Type B pancreatic cell (in vitro differentiated cells): ENCODE measurements around the gene CERS6. TPM values are rescaled to one million over a fixed set of nuclear protein-coding genes. Genes with fewer than 3 reads are reported as not detected.

Experiments used
- DNase-seq: peaks from one replicate; pipeline ENCODE4 v3.0.0; 2021; ENCODE audit warnings: mixed read lengths; ENCODE audit not compliant: unreplicated experiment; ENCODE audit errors: extremely low spot score
- H3K27ac Mint-ChIP-seq: 2 replicates; pipeline ENCODE4 v1.8.0; 2021; ENCODE audit warnings: mild to moderate bottlenecking, mixed read lengths
- H3K27me3 Mint-ChIP-seq: 2 replicates; pipeline ENCODE4 v1.8.0; 2021; ENCODE audit warnings: mixed read lengths
- H3K36me3 Mint-ChIP-seq: 2 replicates; pipeline ENCODE4 v1.8.0; 2021; ENCODE audit warnings: mixed read lengths
- H3K4me1 Mint-ChIP-seq: one replicate; pipeline ENCODE4 v1.8.0; 2021; ENCODE audit warnings: mixed read lengths; ENCODE audit not compliant: unreplicated experiment
- H3K4me3 Mint-ChIP-seq: 2 replicates; pipeline ENCODE4 v1.8.0; 2021; ENCODE audit warnings: mild to moderate bottlenecking, mixed read lengths
- H3K9me3 Mint-ChIP-seq: 2 replicates; pipeline ENCODE4 v1.8.0; 2021; ENCODE audit warnings: mixed read lengths
- total RNA-seq: library from RNA; stranded (reverse); gene quantifications from 2 replicates; pipeline ENCODE4 v1.2.1, GENCODE V29; 2021; ENCODE audit warnings: low replicate concordance
- TF ChIP-seq, protein P1 (sequence below): fragments of 200-600 bp; sonication (generic); conservative IDR thresholded peaks from 2 replicates; pipeline ENCODE4 v1.5.0; 2021; ENCODE audit warnings: antibody characterized with exemption, mild to moderate bottlenecking

The CERS6 gene
- total RNA-seq, 1 donor from 2014 or later = 43.0 TPM

DNA sequence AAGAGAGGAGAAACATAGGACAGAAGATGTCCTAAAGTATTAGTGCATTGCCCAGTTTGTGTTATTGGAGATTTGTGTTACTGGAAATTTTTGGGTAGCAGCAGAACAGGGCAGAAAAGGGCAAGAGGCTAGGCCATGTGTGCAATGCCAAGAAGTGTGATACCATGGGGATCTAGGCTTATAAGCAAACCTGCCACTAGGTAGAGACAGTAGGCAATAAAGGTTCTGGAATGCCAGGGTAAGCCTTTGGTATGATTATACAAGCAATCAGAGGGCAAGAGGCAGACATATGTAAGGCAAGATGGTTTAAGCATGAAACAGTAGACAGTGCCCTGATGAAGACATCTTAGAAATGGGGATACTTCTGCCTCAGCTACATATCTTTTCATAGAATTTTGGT, 12.3 kb upstream of the CERS6 start:
- H3K36me3 Mint-ChIP-seq = peaks cover 4% of the 10 kb centered on the region
- H3K4me3 Mint-ChIP-seq = no peak overlapping the region
- H3K27ac Mint-ChIP-seq = no peak overlapping the region

GRCh38 chr2:168445960-168446359, 10.1 kb upstream of the CERS6 start:
- H3K27ac Mint-ChIP-seq = no peak overlapping the region
- H3K9me3 Mint-ChIP-seq = no peaks in the 10 kb centered on the region
- no peak for DNase-seq
- TF ChIP-seq, protein P1, sequence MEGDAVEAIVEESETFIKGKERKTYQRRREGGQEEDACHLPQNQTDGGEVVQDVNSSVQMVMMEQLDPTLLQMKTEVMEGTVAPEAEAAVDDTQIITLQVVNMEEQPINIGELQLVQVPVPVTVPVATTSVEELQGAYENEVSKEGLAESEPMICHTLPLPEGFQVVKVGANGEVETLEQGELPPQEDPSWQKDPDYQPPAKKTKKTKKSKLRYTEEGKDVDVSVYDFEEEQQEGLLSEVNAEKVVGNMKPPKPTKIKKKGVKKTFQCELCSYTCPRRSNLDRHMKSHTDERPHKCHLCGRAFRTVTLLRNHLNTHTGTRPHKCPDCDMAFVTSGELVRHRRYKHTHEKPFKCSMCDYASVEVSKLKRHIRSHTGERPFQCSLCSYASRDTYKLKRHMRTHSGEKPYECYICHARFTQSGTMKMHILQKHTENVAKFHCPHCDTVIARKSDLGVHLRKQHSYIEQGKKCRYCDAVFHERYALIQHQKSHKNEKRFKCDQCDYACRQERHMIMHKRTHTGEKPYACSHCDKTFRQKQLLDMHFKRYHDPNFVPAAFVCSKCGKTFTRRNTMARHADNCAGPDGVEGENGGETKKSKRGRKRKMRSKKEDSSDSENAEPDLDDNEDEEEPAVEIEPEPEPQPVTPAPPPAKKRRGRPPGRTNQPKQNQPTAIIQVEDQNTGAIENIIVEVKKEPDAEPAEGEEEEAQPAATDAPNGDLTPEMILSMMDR = no peak
- peaks cover 5% of the 10 kb centered on the region for H3K4me1 Mint-ChIP-seq
- no peaks in the 10 kb centered on the region for H3K27me3 Mint-ChIP-seq
- no peak overlapping the region for H3K4me3 Mint-ChIP-seq
- H3K36me3 Mint-ChIP-seq = peaks cover 4% of the 10 kb centered on the region

More for the DNA sequence above, 12.3 kb upstream of the CERS6 start:
- H3K9me3 Mint-ChIP-seq = no peaks in the 10 kb centered on the region
- TF ChIP-seq, protein P1 = no peak
- peaks cover 9% of the 10 kb centered on the region for H3K27me3 Mint-ChIP-seq
- no peaks in the 10 kb centered on the region for H3K4me1 Mint-ChIP-seq
- DNase-seq = no peak

- Mint-ChIP-seq H3K27ac (no peak overlapping the region), H3K27me3 (no peaks in the 10 kb centered on the region), H3K9me3 (no peaks in the 10 kb centered on the region), H3K36me3 (peaks cover 4% of the 10 kb centered on the region), H3K4me1 (peaks cover 5% of the 10 kb centered on the region), H3K4me3 (no peak overlapping the region)
- DNase-seq = no peak
- TF ChIP-seq, protein P1 = no peak
Measured at GRCh38 chr2:168448980-168449379, 7.1 kb upstream of the CERS6 start.

GRCh38 chr2:168449419-168449818, 6.7 kb upstream of the CERS6 start:
- Mint-ChIP-seq H3K27me3 (no peaks in the 10 kb centered on the region), H3K4me3 (no peak overlapping the region), H3K36me3 (peaks cover 4% of the 10 kb centered on the region), H3K4me1 (peaks cover 5% of the 10 kb centered on the region), H3K27ac (no peak overlapping the region), H3K9me3 (no peaks in the 10 kb centered on the region)
- no peak for DNase-seq
- TF ChIP-seq, protein P1 = no peak

GRCh38 chr2:168450171-168450570, 5.9 kb upstream of the CERS6 start:
- H3K27ac Mint-ChIP-seq = no peak overlapping the region
- H3K4me1 Mint-ChIP-seq = peaks cover 5% of the 10 kb centered on the region
- H3K27me3 Mint-ChIP-seq = no peaks in the 10 kb centered on the region
- DNase-seq = no peak
- H3K4me3 Mint-ChIP-seq = no peak overlapping the region
- peaks cover 4% of the 10 kb centered on the region for H3K36me3 Mint-ChIP-seq
- H3K9me3 Mint-ChIP-seq = no peaks in the 10 kb centered on the region
- TF ChIP-seq, protein P1 = no peak

DNA sequence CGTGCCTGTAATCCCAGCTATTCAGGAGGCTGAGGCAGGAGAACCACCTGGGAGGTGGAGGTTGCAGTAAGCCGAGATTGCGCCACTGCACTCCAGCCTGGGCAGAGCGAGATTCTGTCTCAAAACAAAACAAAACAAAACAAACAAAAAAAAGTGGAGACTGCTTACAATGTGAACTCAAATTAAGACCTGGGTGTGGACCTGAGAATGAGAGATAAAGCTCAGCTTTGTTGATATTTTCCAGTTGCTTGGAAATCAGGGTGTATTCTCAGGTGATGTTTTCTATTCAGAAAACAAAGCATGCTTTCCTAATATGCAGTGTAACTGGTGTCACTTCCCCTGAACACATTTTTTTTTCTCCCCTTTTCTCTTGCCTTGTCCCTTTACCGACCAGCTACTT, 5.3 kb upstream of the CERS6 start:
- Mint-ChIP-seq H3K9me3 (no peaks in the 10 kb centered on the region), H3K4me3 (no peak overlapping the region), H3K27ac (peak overlapping the region; percentile 8), H3K36me3 (peaks cover 4% of the 10 kb centered on the region), H3K4me1 (peaks cover 5% of the 10 kb centered on the region), H3K27me3 (no peaks in the 10 kb centered on the region)
- no peak for DNase-seq
- TF ChIP-seq, protein P1 = no peak
